HCT116 (cell line): ENCODE data around the gene MCM9. TPM values are rescaled to one million over a fixed set of nuclear protein-coding genes. Genes with fewer than 3 reads are reported as not detected.

Experiments used
- ATAC-seq: fragments of 200-7000 bp; cut with Tn5 transposase; 2 replicates; pipeline ENCODE4 v1.9.1; 2020; ENCODE audit warnings: mild to moderate bottlenecking, moderate library complexity
- BruUV-seq: library from RNA; stranded (reverse); fragments of 400-500 nt; replicated peaks from 2 replicates; lab custom pipeline; 2021; lab: Mats Ljungman, UMichigan
- CTCF ChIA-PET: fragments of 300-600 bp; sonication (Branson Sonifier 250); formaldehyde crosslinking; loops from one replicate; lab custom pipeline; 2021; ENCODE audit warnings: antibody characterized with exemption; lab: Charles Lee
- POLR2A ChIA-PET: fragments of 300-600, 350-600 bp; sonication (Branson Sonifier 250); formaldehyde crosslinking; loops from one replicate; lab custom pipeline; 2021; ENCODE audit warnings: antibody characterized with exemption; lab: Charles Lee
- RAD21 ChIA-PET, 2 experiments: fragments of 300-600 bp; sonication (Branson Sonifier 250); formaldehyde crosslinking; loops; one replicate each; lab custom pipeline; 2023; ENCODE audit warnings: low total read pairs in 2 of 2; ENCODE audit not compliant: uncharacterized antibody in 2 of 2, unreplicated experiment in 2 of 2, low non-redundant PET in 1 of 2; lab: Charles Lee
- DNase-seq: peaks from one replicate; pipeline ENCODE4 v3.0.0-alpha.2; 2010; ENCODE audit warnings: low read depth, low spot score
- H2AFZ ChIP-seq: fragments of 200-600 bp; shearing (Covaris generic), sonication (generic); 2 replicates; pipeline ENCODE4 v1.6.1; 2017; ENCODE audit warnings: low read depth, mixed run types, mixed read lengths, antibody characterized with exemption, low read length; ENCODE audit not compliant: poor library complexity, severe bottlenecking
- H3K27ac ChIP-seq: 2 replicates; pipeline ENCODE4 v1.5.1; 2012; ENCODE audit warnings: low read depth, low read length
- H3K27me3 ChIP-seq: fragments of 200-600 bp; sonication (generic); 2 replicates; pipeline ENCODE4 v1.6.1; 2016; ENCODE audit warnings: mixed run types, low read length, mixed read lengths; ENCODE audit not compliant: insufficient read depth
- H3K36me3 ChIP-seq, 2 experiments: fragments of 200-500 bp in 1 of 2; fragments of 200-600 bp in 1 of 2; sonication (Bioruptor generic) in 1 of 2; sonication (generic) in 1 of 2; 2 replicates each; pipeline versions ENCODE4 v1.5.1 to v1.6.1; 2014 to 2016; ENCODE audit warnings: low read length in 2 of 2, inconsistent platforms in 1 of 2, mixed read lengths in 1 of 2, mixed run types in 1 of 2; ENCODE audit not compliant: insufficient read depth in 2 of 2, control insufficient read depth in 1 of 2
- H3K4me1 ChIP-seq, 2 experiments: fragments of 200-600 bp in 1 of 2; sonication (generic) in 1 of 2; 2 replicates each; pipeline versions ENCODE4 v1.5.1 to v1.6.1; 2012 to 2017; ENCODE audit warnings: low read length in 2 of 2, inconsistent platforms in 1 of 2, mild to moderate bottlenecking in 1 of 2, mixed read lengths in 1 of 2, mixed run types in 1 of 2, moderate library complexity in 1 of 2; ENCODE audit not compliant: insufficient read depth in 2 of 2, control insufficient read depth in 1 of 2
- H3K4me2 ChIP-seq: fragments of 200-600 bp; sonication (generic); 2 replicates; pipeline ENCODE4 v1.6.1; 2017; ENCODE audit warnings: mixed run types, low read length, mixed read lengths
- H3K4me3 ChIP-seq, 2 experiments: fragments of 200-600 bp in 1 of 2; sonication (generic) in 1 of 2; replicated peaks in 1 of 2; 2 replicates each; pipeline ENCODE4 v1.5.1; 2011 to 2016; ENCODE audit warnings: low read length in 2 of 2, control low read depth in 1 of 2, low read depth in 1 of 2, mild to moderate bottlenecking in 1 of 2, mixed read lengths in 1 of 2, mixed run types in 1 of 2
- H3K79me2 ChIP-seq: fragments of 200-600 bp; sonication (generic); 2 replicates; pipeline ENCODE4 v1.6.1; 2017; ENCODE audit warnings: mild to moderate bottlenecking, mixed run types, low read length, moderate library complexity, mixed read lengths; ENCODE audit not compliant: insufficient read depth
- H3K9ac ChIP-seq: fragments of 200-600 bp; sonication (generic); 2 replicates; pipeline ENCODE4 v1.6.1; 2016; ENCODE audit warnings: low read length, mixed read lengths
- H3K9me2 ChIP-seq: fragments of 200-600 bp; sonication (generic), shearing (Covaris generic); 2 replicates; pipeline ENCODE4 v1.6.1; 2017; ENCODE audit warnings: mixed run types, mild to moderate bottlenecking, moderate library complexity; ENCODE audit not compliant: insufficient read depth
- H3K9me3 ChIP-seq, 2 experiments: fragments of 200-500 bp in 1 of 2; fragments of 200-600 bp in 1 of 2; sonication (Bioruptor generic) in 1 of 2; sonication (generic) in 1 of 2; 2 replicates each; pipeline ENCODE4 v1.6.1; 2014 to 2017; ENCODE audit warnings: low read length in 2 of 2, mixed read lengths in 2 of 2, inconsistent platforms in 1 of 2, low read depth in 1 of 2, mild to moderate bottlenecking in 1 of 2, mixed run types in 1 of 2, moderate library complexity in 1 of 2; ENCODE audit not compliant: control insufficient read depth in 1 of 2, insufficient read depth in 1 of 2
- H4K20me1 ChIP-seq: fragments of 200-600 bp; sonication (generic), shearing (Covaris generic); 2 replicates; pipeline ENCODE4 v1.6.1; 2017; ENCODE audit warnings: mixed run types, mild to moderate bottlenecking, moderate library complexity; ENCODE audit not compliant: insufficient read depth
- CBX3 ChIP-seq: IDR thresholded peaks from 2 replicates; pipeline ENCODE4 v1.6.1; 2012; ENCODE audit warnings: low read depth
- CEBPB ChIP-seq: IDR thresholded peaks from 2 replicates; pipeline ENCODE4 v1.6.1; 2012; ENCODE audit warnings: low read depth
- CTCF ChIP-seq, 3 experiments: fragments of 200-600 bp in 1 of 3; sonication (generic) in 1 of 3; IDR thresholded peaks in 2 of 3; conservative IDR thresholded peaks in 1 of 3; 2 replicates each; pipeline ENCODE4 v1.5.1; 2012 to 2017; ENCODE audit warnings: low read depth in 2 of 3, low read length in 2 of 3, antibody characterized with exemption in 1 of 3, borderline replicate concordance in 1 of 3, control low read depth in 1 of 3, mild to moderate bottlenecking in 1 of 3, mixed read lengths in 1 of 3, mixed run types in 1 of 3, moderate library complexity in 1 of 3; ENCODE audit not compliant: insufficient read depth in 1 of 3
- ELF1 ChIP-seq: IDR thresholded peaks from 2 replicates; pipeline ENCODE4 v1.6.1; 2012; ENCODE audit warnings: low read depth, borderline replicate concordance
- EZH2 ChIP-seq: fragments of 200-600 bp; sonication (generic); IDR thresholded peaks from 2 replicates; pipeline ENCODE4 v1.6.1; 2017; ENCODE audit warnings: antibody characterized with exemption, mixed run types
- EZH2phosphoT487 ChIP-seq: fragments of 200-600 bp; IDR thresholded peaks from 2 replicates; pipeline ENCODE4 v1.6.1; 2018; ENCODE audit warnings: antibody characterized with exemption, borderline replicate concordance
- FOSL1 ChIP-seq: IDR thresholded peaks from 2 replicates; pipeline ENCODE4 v1.6.1; 2012; ENCODE audit warnings: low read depth
- JUND ChIP-seq: IDR thresholded peaks from 2 replicates; pipeline ENCODE4 v1.6.1; 2012
- MAX ChIP-seq: IDR thresholded peaks from 2 replicates; pipeline ENCODE4 v1.6.1; 2012
- SIN3A ChIP-seq: IDR thresholded peaks from 2 replicates; pipeline ENCODE4 v1.6.1; 2012; ENCODE audit warnings: low read depth
- SP1 ChIP-seq: IDR thresholded peaks from 2 replicates; pipeline ENCODE4 v1.6.1; 2012; ENCODE audit warnings: low read depth
- SRF ChIP-seq: IDR thresholded peaks from 2 replicates; pipeline ENCODE4 v1.6.1; 2012; ENCODE audit warnings: low read depth
- TCF7L2 ChIP-seq: IDR thresholded peaks from 2 replicates; pipeline ENCODE4 v1.7.0; 2011; ENCODE audit warnings: borderline replicate concordance, inconsistent platforms; ENCODE audit not compliant: insufficient read depth, insufficient read length; ENCODE audit errors: extremely low read depth
- YY1 ChIP-seq: IDR thresholded peaks from 2 replicates; pipeline ENCODE4 v1.6.1; 2011; ENCODE audit warnings: low read length, low read depth, moderate library complexity, mild to moderate bottlenecking; ENCODE audit not compliant: insufficient replicate concordance; ENCODE audit errors: extremely low read depth
- ZFX ChIP-seq: fragments of 450-650 bp; IDR thresholded peaks from 2 replicates; pipeline ENCODE4 v1.6.1; 2017
- ZNF274 ChIP-seq: fragments of 200-500 bp; sonication (Bioruptor generic); IDR thresholded peaks from 2 replicates; pipeline ENCODE4 v1.6.1; 2014; ENCODE audit warnings: mild to moderate bottlenecking, low read depth, low read length, inconsistent platforms
- intact Hi-C: fragments of 100-400 bp; cut with micrococcal nuclease; formaldehyde crosslinking; loops from 2 replicates; pipeline ENCODE4 v1.10.0; 2022
- total RNA-seq: library from RNA; stranded (reverse); gene quantifications from one replicate; pipeline ENCODE4 v1.2.1, GENCODE V29; 2021; ENCODE audit not compliant: unreplicated experiment
- TF ChIP-seq, protein P1 (sequence below): IDR thresholded peaks from 2 replicates; pipeline ENCODE4 v1.6.1; 2012; ENCODE audit warnings: low read depth
- TF ChIP-seq, protein P2 (sequence below): IDR thresholded peaks from 2 replicates; pipeline ENCODE4 v1.6.1; 2012

MCM9 gene
- total RNA-seq, 1 experiment from 2014 or later: 13.6 TPM

- Histone ChIP-seq H3K36me3 (no peaks in the 10 kb centered on the region), H3K4me3 (no peak overlapping the region), H3K27ac (no peak overlapping the region), H3K4me1 (no peaks in the 10 kb centered on the region), H3K27me3 (no peaks in the 10 kb centered on the region), H3K9ac (no peak overlapping the region), H2AFZ (no peak overlapping the region), H3K4me2 (no peak overlapping the region), H3K79me2 (no peaks in the 10 kb centered on the region), H3K9me2 (no peaks in the 10 kb centered on the region), H3K9me3 (no peaks in the 10 kb centered on the region), H4K20me1 (no peaks in the 10 kb centered on the region)
- ChIA-PET POLR2A (no interaction called here), CTCF (no interaction called here), RAD21 (no interaction called here)
- no TSS peak for BruUV-seq
- intact Hi-C loops: no loop called here
- ATAC-seq (no peak), DNase-seq (no peak)
- TF ChIP-seq SP1: no peak
These were observed 49.4 kb upstream of the MCM9 start for GRCh38 chr6:118984342-118984741.

DNA sequence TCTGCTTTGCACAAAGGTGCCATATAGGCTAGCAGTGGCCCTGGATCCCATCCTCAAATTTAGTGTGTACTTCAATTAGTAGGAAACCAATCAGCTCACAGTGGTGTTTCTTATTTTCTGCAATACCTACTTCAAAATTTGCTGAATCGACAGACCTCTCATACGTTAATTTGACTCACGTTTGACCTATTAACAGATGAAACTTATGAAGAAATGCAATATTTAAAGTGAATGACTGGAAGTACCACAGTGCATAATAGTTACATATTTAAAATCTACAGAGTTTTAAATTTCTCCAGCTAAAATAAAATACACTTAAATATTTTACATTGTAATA lies 47.6 kb upstream of the MCM9 start:
- Histone ChIP-seq H3K27me3 (no peaks in the 10 kb centered on the region), H3K9ac (no peak overlapping the region), H4K20me1 (no peaks in the 10 kb centered on the region), H3K36me3 (no peaks in the 10 kb centered on the region), H3K9me3 (no peaks in the 10 kb centered on the region), H3K79me2 (no peaks in the 10 kb centered on the region), H2AFZ (no peak overlapping the region), H3K4me1 (no peaks in the 10 kb centered on the region), H3K9me2 (no peaks in the 10 kb centered on the region), H3K4me2 (no peak overlapping the region), H3K4me3 (no peak overlapping the region), H3K27ac (no peak overlapping the region)
- ATAC-seq (no peak), DNase-seq (no peak)
- POLR2A ChIA-PET: no interaction called here
- CTCF ChIA-PET: no interaction called here
- BruUV-seq: no TSS peak
- intact Hi-C loops: no loop called here
- RAD21 ChIA-PET: no interaction called here
- TF ChIP-seq MAX (no peak), SIN3A (no peak), JUND (no peak), ZNF274 (no peak), SRF (no peak), EZH2phosphoT487 (no peak), CEBPB (no peak), ELF1 (no peak), CBX3 (no peak), TCF7L2 (no peak), YY1 (no peak), EZH2 (no peak), CTCF (IDR thresholded peaks at IDR 0.05 in 2 of 3, conservative IDR thresholded peaks at IDR 0.05 in 1 of 3; ENCODE audit: borderline replicate concordance in 1 of 3, insufficient read depth in 1 of 3, low read depth in 2 of 3, low read length in 2 of 3) (no peak), FOSL1 (no peak), ZFX (no peak)
- TF ChIP-seq, protein P1, sequence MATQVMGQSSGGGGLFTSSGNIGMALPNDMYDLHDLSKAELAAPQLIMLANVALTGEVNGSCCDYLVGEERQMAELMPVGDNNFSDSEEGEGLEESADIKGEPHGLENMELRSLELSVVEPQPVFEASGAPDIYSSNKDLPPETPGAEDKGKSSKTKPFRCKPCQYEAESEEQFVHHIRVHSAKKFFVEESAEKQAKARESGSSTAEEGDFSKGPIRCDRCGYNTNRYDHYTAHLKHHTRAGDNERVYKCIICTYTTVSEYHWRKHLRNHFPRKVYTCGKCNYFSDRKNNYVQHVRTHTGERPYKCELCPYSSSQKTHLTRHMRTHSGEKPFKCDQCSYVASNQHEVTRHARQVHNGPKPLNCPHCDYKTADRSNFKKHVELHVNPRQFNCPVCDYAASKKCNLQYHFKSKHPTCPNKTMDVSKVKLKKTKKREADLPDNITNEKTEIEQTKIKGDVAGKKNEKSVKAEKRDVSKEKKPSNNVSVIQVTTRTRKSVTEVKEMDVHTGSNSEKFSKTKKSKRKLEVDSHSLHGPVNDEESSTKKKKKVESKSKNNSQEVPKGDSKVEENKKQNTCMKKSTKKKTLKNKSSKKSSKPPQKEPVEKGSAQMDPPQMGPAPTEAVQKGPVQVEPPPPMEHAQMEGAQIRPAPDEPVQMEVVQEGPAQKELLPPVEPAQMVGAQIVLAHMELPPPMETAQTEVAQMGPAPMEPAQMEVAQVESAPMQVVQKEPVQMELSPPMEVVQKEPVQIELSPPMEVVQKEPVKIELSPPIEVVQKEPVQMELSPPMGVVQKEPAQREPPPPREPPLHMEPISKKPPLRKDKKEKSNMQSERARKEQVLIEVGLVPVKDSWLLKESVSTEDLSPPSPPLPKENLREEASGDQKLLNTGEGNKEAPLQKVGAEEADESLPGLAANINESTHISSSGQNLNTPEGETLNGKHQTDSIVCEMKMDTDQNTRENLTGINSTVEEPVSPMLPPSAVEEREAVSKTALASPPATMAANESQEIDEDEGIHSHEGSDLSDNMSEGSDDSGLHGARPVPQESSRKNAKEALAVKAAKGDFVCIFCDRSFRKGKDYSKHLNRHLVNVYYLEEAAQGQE: no peak
- TF ChIP-seq, protein P2, sequence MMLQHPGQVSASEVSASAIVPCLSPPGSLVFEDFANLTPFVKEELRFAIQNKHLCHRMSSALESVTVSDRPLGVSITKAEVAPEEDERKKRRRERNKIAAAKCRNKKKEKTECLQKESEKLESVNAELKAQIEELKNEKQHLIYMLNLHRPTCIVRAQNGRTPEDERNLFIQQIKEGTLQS: no peak
